AG10803 (cell line): ENCODE measurements around the gene PDLIM5.

Experiments used
- DNase-seq: peaks from one replicate; pipeline ENCODE4 v3.0.0; 2010; ENCODE audit warnings: low read depth
- H3K4me3 ChIP-seq: 2 replicates; pipeline ENCODE4 v1.5.1; 2011; ENCODE audit warnings: mild to moderate bottlenecking, low read length, control low read depth
- CTCF ChIP-seq: conservative IDR thresholded peaks from 2 replicates; pipeline ENCODE4 v1.5.1; 2011; ENCODE audit warnings: mild to moderate bottlenecking, low read length, control low read depth, inconsistent platforms

The PDLIM5 gene

GRCh38 chr4:94409375-94409679, 42.4 kb upstream of the PDLIM5 start:
- no peak for TF ChIP-seq CTCF
- no peak for DNase-seq
- H3K4me3 ChIP-seq, result no peak overlapping the region

GRCh38 chr4:94409962-94410361, 41.8 kb upstream of the PDLIM5 start:
- DNase-seq, result no peak

GRCh38 chr4:94410678-94411206, 41.0 kb upstream of the PDLIM5 start:
- peak; percentile 36 for DNase-seq
- no peak for TF ChIP-seq CTCF
- no peak overlapping the region for H3K4me3 ChIP-seq

More at GRCh38 chr4:94409962-94410361, 41.8 kb upstream of the PDLIM5 start:
- H3K4me3 ChIP-seq, result no peak overlapping the region
- no peak for TF ChIP-seq CTCF

- H3K4me3 ChIP-seq, result no peak overlapping the region
- DNase-seq, result no peak
- no peak for TF ChIP-seq CTCF
Measured at GRCh38 chr4:94411296-94411695, 40.4 kb upstream of the PDLIM5 start.

- no peak for DNase-seq
- H3K4me3 ChIP-seq, result no peak overlapping the region; the same call in 1 of the 2 replicates
- TF ChIP-seq CTCF, result no peak
Measured at GRCh38 chr4:94412019-94412657, 39.6 kb upstream of the PDLIM5 start.

GRCh38 chr4:94412658-94413038, 39.1 kb upstream of the PDLIM5 start:
- no peak overlapping the region; the same call in 1 of the 2 replicates for H3K4me3 ChIP-seq
- DNase-seq, result peak; percentile 59

More at GRCh38 chr4:94412658-94413038, 39.1 kb upstream of the PDLIM5 start:
- no peak for TF ChIP-seq CTCF
